ENCODE measurements around the gene WFDC6.

WFDC6 gene

GRCh38 chr20:45485388-45485787, 53.9 kb downstream of the WFDC6 start:
- no peak for TF ChIP-seq POLR2A (IDR thresholded peaks at IDR 0.05; ENCODE audit: low read depth, low read length)
- TF ChIP-seq POLR2AphosphoS5 (IDR thresholded peaks at IDR 0.05; ENCODE audit: low read depth, low read length) = no peak
- TF ChIP-seq TAF1 (IDR thresholded peaks at IDR 0.05; ENCODE audit: low read depth, low read length) = no peak
- TF ChIP-seq POU2F2 (IDR thresholded peaks at IDR 0.05; ENCODE audit: low read depth, low read length) = no peak
- TF ChIP-seq SPI1 (IDR thresholded peaks at IDR 0.05; ENCODE audit: low read depth, low read length) = no peak
- TF ChIP-seq PAX5 (IDR thresholded peaks at IDR 0.05; ENCODE audit: insufficient read depth, low read length, severe bottlenecking) = no peak
- FAIRE-seq (no peak), DNase-seq (ENCODE audit: insufficient read length, low spot score) (no peak)

DNA sequence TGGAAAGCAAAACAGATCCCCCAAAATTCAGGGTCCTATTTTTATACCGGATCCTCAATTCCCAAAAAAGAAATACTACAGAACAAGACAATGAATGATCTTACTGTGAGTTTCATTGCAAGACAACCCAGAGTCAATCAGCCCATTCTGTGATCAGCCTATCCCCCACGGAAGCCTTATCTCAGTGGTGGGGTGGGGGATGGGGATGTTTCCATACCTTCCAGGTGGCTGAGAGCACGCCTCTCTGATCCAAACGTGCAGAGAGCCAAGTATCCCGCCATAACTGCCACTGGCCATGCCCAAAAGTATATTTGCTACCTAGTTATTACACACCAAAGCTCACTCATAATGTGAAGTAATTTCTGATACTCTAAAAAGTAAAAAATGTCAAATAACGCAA, 54.6 kb downstream of the WFDC6 start:
- TF ChIP-seq POLR2A (IDR thresholded peaks at IDR 0.05; ENCODE audit: low read depth, low read length) (no peak), POLR2AphosphoS5 (IDR thresholded peaks at IDR 0.05; ENCODE audit: low read depth, low read length) (no peak), TAF1 (IDR thresholded peaks at IDR 0.05; ENCODE audit: low read depth, low read length) (no peak), PAX5 (IDR thresholded peaks at IDR 0.05; ENCODE audit: insufficient read depth, low read length, severe bottlenecking) (no peak), POU2F2 (IDR thresholded peaks at IDR 0.05; ENCODE audit: low read depth, low read length) (no peak), SPI1 (IDR thresholded peaks at IDR 0.05; ENCODE audit: low read depth, low read length) (no peak)
- FAIRE-seq = no peak
- DNase-seq (ENCODE audit: insufficient read length, low spot score) = no peak
